ELR (cell line): ENCODE measurements around the gene FAM241B.

Experiments used
- DNase-seq: peaks from one replicate; pipeline ENCODE4 v3.0.0-alpha.2; 2015; ENCODE audit warnings: low read depth

The FAM241B gene

DNA sequence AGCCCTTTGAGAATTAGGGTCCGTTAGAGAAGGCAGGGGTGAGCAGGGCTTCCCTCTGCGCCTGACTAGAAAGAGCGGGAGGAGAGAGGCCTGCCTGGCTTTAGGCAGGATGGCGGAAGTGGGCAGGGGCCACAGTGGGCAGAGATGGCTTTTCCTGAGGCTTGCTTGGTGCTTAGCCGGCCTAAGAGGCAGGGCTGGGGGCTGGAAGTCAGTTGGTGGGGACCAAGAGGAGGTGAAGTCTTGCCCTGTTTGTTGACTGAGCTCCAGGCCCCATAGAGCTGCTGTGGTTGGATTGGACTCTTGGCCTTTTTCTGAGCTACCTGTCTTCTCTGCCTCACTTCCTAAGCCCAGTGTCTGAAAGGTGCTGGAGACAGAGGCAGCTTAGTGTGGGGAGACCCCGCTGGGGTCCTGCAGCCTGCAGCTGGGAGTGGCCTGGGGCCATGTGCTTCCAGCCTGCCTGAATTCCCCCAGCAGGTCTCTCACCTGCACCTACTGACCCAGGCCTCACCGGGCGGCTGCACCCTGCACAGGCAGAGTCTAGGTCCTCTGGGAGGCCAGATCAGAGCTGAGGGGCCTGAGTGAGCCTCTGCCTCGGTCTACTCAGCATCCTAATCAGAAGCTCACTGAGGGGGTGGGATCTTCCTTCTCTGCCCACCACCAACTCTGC is 4.8 kb downstream of the FAM241B start:
- no peak for DNase-seq

DNA sequence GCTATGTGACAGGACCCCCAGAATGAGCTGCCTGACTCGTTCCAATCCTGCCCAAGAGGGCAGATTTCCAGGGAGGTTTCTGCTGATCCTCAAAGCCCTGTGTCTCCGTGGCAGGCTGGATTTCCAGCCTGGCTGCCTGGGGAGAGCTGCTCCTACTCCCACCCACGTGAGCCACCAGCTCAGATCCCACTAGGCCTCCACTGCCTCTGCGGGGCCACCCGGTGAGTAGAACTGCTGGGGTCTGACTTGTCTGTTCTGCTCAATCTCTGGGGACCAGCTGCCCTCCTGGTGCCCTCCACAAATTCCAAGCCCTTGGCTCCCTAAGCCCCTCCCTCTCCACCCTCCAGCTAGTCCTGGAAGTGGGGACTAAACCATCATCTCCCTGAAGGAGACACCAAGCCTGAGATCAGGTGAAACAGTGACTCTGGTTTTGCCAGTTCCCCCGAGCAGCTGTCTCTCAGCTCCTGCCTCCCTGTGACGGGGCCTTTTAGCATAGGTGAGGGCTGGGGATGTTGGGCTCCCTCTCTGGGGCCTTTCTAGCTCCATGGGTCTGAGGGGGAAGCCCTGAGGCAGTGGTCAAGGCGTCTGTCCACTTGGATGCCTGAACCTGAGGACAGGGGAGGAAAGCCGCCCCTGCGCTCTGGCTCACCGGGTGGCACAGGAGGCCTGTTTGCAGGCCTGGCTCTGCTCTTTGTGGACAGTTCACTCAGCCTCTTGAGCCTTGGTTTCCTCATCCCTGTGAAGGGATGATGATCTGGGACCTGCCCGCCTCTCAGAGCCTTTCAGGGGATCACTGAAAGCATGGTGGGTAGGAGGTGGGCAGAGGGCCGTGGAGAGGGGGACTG is 5.6 kb downstream of the FAM241B start:
- no peak for DNase-seq

DNA sequence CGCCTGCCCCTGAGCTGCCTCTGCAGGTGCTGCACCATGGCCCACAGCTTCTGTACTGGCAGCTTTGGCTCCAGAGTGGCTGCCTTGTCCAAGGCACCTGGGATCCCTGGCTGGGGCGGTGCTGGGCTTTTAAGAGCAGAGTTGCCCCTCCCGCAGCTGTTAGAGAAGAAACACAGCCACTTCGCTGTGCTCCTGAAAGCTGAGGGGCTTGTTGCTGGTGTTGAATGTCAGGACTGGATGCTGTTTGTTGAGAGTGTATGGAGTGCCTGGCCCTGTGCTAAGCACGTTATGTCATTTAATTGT is 6.2 kb downstream of the FAM241B start:
- no peak for DNase-seq

DNA sequence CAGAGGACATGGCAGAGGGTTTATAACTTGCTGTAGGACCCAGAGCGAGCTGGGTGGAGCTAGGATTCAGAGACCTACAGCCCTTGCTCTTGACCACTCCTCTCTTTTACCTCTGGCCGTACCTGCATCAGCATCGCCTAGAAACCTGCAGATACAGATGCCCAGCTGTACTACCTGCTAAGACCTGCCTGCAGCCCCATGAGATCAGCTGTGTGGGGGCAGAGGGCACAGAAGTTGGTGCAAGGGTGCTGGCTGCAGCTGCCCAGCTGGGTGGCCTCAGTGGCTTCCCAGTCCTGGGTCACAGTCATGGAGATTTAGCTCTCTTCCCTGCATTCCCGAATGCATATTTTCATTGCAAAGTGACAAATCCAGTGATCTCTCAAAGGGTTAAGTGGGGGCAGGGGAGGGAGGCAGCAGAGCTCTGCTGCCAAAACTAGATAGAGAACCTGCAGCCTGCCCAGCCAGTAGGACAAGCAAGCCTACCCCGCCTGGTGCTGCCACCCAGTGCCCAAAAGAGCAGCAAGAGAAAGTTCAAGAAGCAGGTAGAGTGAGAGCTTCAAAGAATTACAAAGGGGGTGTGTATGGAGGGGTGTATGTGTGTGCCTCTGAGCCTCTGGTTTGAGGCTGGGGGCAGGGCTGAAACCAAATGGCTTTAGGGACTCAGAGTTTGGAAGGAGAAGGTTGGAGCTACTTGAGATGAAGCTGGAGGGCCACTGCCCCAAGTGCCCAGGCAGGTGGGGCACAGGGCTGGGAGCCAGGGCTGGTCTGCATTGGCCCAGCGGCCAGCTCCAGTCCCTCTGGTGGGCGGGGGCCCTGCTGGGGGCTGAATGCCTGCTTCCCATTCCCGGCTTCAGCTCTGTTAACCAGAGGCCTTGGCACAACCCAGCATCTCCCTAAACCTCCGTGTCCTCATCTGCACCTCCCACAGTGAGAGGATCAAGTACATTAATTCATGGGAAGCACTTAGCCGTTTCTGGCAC is 6.9 kb downstream of the FAM241B start:
- peak; percentile 32 for DNase-seq

DNA sequence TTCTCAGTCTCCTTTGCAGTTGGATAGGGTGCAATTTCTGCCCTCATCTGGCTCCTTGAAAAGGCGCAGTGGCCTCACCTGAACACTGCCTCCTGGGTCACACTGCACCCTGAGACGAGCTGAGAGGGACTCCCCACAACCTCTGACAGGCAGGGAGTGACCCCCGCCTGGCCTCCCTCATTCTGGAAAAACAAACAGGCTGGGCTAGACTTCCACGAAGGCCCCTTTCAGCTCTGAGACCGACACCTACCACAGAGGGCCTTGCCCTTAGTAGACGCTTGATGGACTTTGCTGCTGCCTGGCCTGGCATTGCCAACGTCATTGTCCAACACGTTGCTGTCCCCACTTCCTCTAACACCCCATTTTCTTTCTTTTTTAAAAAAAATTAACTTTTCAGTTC is 8.6 kb downstream of the FAM241B start:
- no peak for DNase-seq

DNA sequence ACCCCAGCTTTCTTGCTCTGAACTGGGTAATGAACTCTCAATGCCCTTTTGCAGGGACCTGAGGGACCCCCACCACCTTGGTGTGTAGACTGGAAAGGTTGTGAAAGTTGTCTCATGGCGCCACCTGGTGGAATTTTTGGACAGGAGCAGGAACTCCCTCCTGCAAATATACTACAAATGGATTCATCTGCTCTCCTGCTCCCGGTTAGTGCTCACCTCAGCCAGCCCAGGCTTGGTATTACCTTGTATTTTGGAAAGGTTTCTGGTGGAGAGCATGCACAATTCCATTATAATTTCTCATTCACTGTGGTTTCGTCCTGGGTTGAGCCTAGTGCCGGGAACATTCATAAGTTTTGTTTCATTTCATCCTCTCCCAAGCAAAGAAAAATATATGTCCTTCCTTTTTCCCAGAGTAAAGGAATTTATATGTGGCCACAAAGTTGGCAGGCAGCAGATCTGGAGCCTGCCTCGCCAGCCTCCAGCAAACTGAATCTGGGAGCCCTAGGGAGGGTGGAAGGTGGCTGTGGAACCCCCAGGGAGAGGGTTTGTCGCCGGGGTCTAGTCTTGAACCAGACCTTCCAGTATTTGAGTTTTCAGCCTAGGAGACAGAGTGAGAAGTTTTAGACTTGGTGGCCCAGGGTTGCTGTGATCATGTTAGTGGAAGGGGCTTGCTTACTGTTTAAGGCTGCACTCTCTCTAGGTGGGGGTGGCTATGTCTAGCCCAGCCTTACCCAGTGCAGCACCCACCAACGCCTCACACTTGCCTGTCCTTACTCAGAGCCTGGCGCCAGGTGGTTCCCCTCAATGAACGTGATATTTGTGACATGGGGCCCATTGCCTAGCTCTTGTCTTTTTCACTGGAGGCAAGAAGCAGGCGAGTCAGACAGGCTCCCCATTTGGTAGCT is 9.5 kb downstream of the FAM241B start:
- peak; percentile 69 for DNase-seq

DNA sequence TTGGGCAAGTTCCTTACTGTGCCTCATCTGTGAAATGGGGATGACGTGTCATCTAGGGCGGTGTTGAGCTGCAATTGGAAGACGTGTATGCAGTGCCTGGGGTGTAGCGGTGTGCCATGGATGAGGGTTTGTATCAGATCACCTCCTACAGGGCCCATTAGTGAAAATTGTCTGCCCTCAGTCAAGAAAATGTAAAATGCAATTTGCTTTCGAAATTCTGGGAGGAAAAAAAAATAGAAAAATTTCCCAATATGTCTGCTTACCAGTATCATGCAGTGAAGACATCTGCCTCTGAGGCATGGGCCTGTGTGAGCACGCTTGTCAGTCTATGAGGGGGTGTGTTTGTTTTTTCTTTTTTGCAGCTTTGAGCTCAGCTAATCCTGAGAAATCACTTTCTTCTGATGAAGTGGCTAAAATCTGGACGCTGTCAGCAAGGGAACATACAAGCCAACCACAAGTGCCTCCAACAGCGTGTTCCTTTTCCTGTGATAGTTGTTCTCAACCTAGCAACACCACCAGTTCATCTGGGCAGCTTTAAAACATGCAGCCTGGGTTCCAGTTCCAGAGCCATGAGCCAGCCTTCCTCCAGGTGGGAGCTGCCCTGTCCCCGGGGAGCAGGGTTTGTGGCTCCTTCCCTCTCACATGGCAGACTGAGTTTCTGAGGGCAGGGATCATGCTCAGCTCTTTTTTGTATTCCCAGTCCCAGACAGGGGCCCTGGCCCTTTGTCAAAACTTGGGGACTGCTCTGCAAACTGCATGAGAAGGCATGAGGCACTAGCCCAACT is 10.3 kb downstream of the FAM241B start:
- DNase-seq, result peak; percentile 32

DNA sequence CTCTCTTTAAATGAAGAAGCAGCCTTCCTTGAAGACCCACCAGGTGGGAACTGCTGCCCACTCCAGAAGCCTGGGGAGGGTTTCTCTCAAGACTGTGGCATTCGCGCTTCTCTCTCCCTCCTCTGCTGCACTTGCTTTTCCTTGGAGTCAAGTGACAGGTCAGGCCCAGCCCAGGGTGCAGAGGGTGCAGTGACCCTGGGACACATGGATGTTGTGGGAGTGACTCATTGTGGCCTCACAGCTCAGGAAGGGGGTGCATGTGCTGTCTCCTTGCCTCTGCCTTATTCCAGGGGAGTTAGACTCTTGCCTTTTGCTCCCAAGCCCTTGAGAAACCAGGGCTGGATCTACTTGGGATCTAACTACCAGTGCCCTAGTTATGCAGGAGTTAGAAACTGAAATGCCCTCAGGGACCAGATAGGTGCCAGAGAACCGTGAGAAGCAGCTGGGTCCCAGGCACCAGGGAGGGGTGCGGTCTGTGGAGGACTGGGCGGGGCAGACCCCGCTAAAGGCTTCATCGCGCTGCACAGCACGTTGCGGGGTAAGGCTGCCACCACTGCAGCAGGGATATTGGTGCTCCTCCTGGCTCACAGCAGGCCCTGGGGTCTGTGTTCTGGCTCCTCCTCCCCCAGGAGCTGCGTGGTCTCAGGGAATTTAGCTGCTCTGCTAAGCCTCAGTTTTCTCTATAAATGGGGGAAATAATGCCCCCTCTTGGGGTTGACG is 11.4 kb downstream of the FAM241B start:
- DNase-seq, result peak; percentile 44

DNA sequence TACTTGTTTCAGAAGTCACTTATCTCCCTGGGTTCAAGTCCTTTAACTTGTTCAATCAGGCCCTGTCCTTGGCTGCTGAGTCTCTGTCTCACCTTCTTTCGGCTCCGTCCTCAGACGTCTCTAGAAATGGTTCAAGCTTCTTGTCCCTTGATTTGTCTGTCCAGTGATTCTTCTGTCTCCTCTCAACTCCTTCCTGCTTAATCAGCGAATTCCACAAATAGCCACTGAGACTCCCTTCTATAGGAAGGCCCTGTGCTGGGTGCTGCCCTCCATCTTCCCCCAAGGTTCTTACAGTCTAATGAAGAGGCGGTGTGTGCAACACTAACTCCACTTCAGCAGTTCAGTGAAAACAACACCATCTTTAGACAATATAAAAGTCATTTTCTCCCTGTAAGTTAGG is 12.7 kb downstream of the FAM241B start:
- no peak for DNase-seq

DNA sequence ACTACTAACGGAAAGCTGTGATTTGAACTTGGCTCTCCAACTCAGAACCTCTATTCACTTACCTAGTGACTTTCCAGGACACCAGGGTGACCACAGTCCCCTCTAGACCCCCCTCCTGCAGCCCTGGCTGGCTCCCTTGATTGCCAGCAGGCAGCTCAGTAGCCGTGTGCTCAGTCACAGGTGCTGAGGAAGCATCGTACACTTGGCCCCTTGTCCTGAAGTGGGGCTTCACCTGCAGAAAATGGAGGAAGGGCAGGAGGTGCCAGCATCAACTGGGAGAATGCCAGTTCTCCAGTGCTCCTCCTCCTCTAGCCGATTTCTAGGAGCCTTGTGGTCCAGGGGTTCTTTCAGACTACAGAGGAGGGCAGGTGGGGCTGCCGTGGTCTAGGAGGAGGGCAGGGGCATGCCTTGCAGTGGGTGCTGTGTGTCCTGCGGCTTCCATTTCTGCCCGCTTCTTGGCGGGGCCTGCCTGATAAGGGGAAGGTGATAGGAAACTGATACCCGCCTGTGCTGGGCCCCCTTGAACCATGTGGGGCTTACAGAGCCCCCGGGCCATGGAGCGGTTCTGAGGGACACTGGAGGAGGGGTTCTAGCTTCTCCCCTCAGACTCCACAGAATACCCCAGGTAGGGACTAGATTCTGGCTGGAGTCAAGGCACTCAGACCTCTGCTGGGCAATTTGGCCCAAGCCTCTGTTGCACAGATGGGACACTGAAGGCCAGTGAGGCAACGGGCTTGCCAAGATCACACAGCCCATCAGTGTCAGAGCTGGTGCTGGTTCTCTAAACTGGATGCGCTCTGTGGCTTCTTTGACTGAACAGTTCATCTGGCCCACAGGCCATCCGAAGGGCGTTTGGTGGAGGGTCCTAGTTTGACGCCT is 14.0 kb downstream of the FAM241B start:
- no peak for DNase-seq

DNA sequence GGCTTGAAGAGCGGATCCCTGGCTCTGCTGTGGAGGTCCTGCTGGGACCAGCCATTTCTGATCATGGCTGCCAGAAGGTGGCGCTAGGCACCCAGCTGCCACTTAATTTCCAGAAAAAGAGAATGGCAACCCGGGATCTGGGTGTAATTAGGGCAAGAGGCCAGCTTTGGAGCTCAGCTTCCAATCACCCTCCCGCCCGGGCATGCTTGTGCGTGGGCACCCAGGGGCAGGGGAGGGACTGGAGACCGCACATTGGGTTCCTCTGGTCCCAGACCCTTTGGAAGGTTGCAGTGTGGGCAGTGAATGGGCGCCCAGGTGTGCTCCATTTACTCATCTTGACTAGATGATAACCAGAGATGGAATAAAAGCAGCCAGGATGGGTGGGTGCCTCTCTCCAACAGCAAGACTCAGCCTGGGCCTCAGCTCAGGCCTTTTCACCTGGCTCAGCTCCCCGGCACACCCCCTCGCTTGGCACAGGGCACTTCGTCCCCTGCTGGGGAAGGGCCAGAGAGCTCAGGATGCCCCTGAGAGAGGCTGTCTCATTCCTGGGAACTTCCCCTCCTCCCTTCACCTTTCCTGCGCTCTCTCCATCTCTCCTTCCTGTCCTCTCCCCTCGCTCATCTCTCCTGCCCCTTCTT is 14.7 kb downstream of the FAM241B start:
- DNase-seq, result peak; percentile 69

DNA sequence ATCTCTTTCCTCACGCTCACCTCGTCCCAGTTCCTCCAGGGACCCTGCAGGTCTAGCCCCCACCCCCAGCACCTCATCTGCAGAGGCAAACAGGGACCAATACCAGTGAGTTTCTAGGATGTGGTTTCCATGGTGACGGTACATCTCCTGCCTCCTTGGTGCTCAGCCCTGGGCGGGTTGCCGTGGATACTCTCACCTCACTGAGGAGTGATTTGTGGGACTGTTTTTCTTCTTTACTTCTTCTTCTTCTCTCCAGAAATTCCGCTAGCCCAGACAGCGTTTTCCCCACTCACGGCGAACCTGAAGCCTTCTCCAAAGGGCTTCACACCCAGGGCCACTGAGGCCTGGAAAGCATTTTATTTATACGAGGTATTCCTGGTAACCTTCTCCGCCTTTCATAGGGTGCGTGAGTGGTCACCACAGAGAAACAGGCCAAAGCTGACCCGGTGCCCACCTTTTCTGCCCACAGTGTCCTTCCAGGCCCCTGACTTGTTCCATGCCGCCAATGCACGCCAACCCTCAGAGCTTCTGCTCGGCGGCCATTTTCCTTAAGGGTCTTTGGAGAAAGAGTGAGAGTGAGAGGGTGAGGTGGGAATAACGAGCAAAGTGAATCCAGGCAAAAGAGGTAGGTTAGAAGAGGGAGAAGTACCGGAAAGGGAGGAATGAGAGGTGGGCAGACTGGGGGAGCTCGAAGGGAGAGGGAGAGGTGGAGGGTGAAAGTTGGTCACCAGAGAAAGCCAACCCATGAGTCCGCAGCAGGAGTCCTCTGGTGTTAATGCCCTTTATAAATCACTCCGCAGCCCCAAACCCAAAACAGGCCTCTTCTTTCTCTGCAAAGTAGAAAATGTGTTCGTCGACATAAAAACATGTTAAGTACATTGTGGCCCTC is 15.5 kb downstream of the FAM241B start:
- no peak for DNase-seq

DNA sequence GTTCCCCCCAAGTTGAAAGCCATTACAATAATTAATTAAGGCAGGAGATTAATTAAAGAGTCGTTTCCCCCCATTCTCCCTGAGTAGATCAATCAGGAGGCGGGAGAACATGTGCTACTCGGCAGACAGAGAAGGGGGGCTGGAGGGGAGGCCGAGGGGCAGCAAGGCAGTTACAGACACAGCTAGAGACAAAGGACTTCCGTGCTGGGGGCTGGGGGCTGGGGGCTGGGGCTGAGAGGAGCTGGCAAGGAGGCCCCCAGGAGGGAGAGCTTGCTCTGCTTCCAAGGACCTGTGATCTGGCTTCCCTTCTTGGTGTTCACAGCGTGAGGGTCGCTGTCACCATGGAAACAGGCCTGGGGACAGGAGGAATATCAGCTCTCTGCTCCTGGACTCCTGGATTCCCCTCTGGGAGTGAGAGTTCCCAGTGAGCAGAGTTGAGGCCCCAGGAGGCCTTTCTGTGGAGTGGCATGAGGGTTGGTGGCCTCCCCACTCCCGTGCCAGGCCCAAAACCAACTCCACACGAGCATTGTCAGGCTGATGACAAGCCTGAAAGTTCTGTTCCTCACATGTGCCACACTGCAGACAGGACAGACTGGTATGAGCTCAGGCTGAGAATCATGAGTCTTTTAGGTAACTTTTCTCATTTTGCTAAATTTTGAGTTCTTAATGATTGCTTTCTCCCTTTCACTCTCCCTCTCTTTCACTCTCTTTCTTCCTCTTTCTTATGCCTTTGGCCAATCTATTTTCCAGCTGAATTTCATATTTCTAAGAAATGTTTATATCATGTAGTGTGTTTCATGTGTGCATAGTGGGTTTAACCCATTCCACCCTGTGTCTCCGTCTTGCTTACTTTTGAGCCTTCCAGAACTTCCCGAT is 16.4 kb downstream of the FAM241B start:
- DNase-seq, result no peak

DNA sequence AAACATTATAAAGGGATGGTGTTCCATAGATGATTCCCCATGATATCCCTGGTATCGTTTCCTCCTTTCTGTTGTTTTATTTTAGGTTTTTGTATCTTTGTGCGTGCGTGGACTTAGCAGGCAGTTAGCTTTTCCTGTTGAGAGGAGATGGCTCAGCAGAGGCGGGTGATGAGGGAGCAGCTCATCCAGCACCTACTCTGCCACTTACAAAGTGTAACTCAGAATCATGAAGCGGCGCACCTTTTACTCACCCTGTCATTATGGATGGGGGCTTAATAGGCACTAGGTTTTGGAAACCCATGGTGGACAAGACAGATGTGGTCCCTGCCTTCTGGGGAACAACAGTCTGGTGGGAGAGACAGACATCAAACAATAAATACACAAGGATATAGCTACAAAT is 17.1 kb downstream of the FAM241B start:
- no peak for DNase-seq

DNA sequence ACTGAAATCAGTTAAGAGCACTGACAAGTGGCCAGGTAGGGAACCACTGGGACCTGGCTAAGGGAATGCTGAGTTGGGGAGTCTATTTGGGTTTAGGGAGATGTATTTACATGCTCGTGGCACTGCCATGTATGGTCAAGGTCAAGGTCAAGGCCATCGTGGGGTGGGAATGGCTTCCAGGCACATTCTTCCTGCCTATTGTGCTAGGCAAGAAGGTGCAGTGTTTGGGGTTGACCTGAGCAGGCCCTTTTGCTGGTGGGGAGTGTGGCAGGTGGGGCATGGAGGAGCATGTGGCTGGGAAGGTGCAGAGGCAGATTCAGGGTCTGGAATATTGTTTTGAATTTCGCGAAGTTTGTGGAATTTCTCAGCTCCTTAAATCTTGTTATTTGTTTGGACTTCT is 17.8 kb downstream of the FAM241B start:
- no peak for DNase-seq

DNA sequence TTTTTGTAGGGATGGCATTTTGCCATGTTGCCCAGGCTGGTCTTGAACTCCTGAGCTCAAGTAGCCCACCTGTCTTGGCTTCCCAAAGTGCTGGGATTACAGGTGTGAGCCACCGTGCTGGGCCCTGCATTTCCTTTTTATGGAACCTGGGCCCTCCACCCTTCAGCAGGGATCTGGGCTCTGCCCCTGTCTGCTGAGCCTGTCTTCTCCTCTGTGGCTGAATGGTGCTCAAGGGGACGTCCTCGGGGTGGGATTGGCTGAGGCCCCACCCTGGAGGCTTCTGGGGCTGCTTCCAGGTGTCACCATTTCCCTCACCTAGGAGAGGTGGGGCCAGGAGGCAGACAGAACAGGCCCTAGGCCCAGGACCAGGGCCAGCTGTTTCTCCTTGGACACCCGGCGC is 18.4 kb downstream of the FAM241B start:
- no peak for DNase-seq
